H1 (cell line): Measurements from ENCODE around the gene NEDD4. TPM values are rescaled to one million over a fixed set of nuclear protein-coding genes. Genes with fewer than 3 reads are reported as not detected.
"Not testable (repeated sequence)": the region's sequence is repeated elsewhere in the genome, so short reads cannot be mapped to it uniquely, and the experiment has no call there.

Experiments used
- CTCF ChIA-PET: fragments of 300-600 bp; sonication (Branson Sonifier 250); formaldehyde crosslinking; loops from one replicate; lab custom pipeline; 2021; ENCODE audit not compliant: partially characterized antibody; lab: Charles Lee
- POLR2A ChIA-PET: fragments of 300-600 bp; sonication (Branson Sonifier 250); formaldehyde crosslinking; loops from one replicate; lab custom pipeline; 2021; ENCODE audit warnings: inconsistent platforms; ENCODE audit not compliant: partially characterized antibody; lab: Charles Lee
- DNase-seq, 2 experiments: peaks; one replicate each; pipeline versions ENCODE4 v3.0.0 to v3.0.0-alpha.2; 2010 to 2022; ENCODE audit warnings: low spot score in 2 of 2, low read depth in 1 of 2, mixed read lengths in 1 of 2
- FAIRE-seq: peaks from 2 replicates; lab custom pipeline; 2011; peaks lifted over from hg19 to GRCh38; lab: Jason Lieb, UNC
- H2AFZ ChIP-seq: 2 replicates; pipeline ENCODE4 v1.8.1; 2012; ENCODE audit warnings: low read length, inconsistent platforms
- H2AK5ac ChIP-seq: 2 replicates; pipeline ENCODE4 v1.6.1; 2013; ENCODE audit warnings: low read depth, low read length
- H2BK120ac ChIP-seq: replicated peaks from 2 replicates; pipeline ENCODE3; 2013; ENCODE audit warnings: low read depth, low read length, inconsistent platforms
- H2BK12ac ChIP-seq: 2 replicates; pipeline ENCODE4 v1.6.1; 2013; ENCODE audit warnings: low read depth, low read length
- H2BK15ac ChIP-seq: 2 replicates; pipeline ENCODE4 v1.6.1; 2013; ENCODE audit warnings: low read length
- H2BK20ac ChIP-seq: 2 replicates; pipeline ENCODE4 v1.6.1; 2013; ENCODE audit warnings: low read length
- H2BK5ac ChIP-seq: 2 replicates; pipeline ENCODE4 v1.6.1; 2013; ENCODE audit warnings: low read depth, low read length
- H3K14ac ChIP-seq: 2 replicates; pipeline ENCODE4 v1.6.1; 2013; ENCODE audit warnings: inconsistent platforms; ENCODE audit not compliant: insufficient read length
- H3K18ac ChIP-seq: 2 replicates; pipeline ENCODE4 v1.6.1; 2013; ENCODE audit warnings: low read length; ENCODE audit errors: extremely low read depth
- H3K23ac ChIP-seq: 2 replicates; pipeline ENCODE4 v1.6.1; 2013; ENCODE audit warnings: inconsistent platforms; ENCODE audit not compliant: insufficient read length
- H3K23me2 ChIP-seq: 2 replicates; pipeline ENCODE4 v1.6.1; 2013; ENCODE audit warnings: low read depth, low read length
- H3K27ac ChIP-seq: 2 replicates; pipeline ENCODE4 v1.6.1; 2011; ENCODE audit warnings: low read depth, low read length, inconsistent platforms
- H3K27me3 ChIP-seq, 4 experiments: replicated peaks in 1 of 4; 1 replicate in 1 of 4; 2 replicates in 3 of 4; pipeline versions ENCODE4 v1.6.1 to v1.8.1; 2011 to 2013; ENCODE audit warnings: low read length in 3 of 4, mild to moderate bottlenecking in 3 of 4, inconsistent platforms in 2 of 4, mixed read lengths in 2 of 4, moderate library complexity in 1 of 4; ENCODE audit not compliant: control insufficient read depth in 3 of 4, insufficient read depth in 3 of 4; ENCODE audit errors: extremely low read depth in 1 of 4
- H3K36me3 ChIP-seq, 4 experiments: 2 replicates each; pipeline versions ENCODE4 v1.6.1 to v1.8.1; 2011 to 2013; ENCODE audit warnings: mild to moderate bottlenecking in 4 of 4, low read length in 3 of 4, moderate library complexity in 2 of 4, control low read depth in 1 of 4, inconsistent platforms in 1 of 4; ENCODE audit not compliant: insufficient read depth in 4 of 4, control insufficient read depth in 2 of 4
- H3K4ac ChIP-seq: replicated peaks from 2 replicates; pipeline ENCODE3; 2013; ENCODE audit warnings: low read length, low read depth, mixed read lengths, inconsistent platforms; ENCODE audit not compliant: insufficient read length
- H3K4me1 ChIP-seq, 4 experiments: replicated peaks in 1 of 4; 1 replicate in 1 of 4; 2 replicates in 3 of 4; pipeline versions ENCODE4 v1.6.1 to v1.8.1; 2011 to 2013; ENCODE audit warnings: low read length in 3 of 4, inconsistent platforms in 2 of 4, mixed read lengths in 1 of 4; ENCODE audit not compliant: insufficient read depth in 4 of 4, control insufficient read depth in 3 of 4
- H3K4me2 ChIP-seq, 2 experiments: 2 replicates each; pipeline versions ENCODE4 v1.6.1 to v1.8.1; 2011 to 2013; ENCODE audit warnings: low read depth in 2 of 2, low read length in 2 of 2, control low read depth in 1 of 2, inconsistent platforms in 1 of 2, mild to moderate bottlenecking in 1 of 2; ENCODE audit not compliant: insufficient read depth in 1 of 2
- H3K4me3 ChIP-seq, 4 experiments: fragments of 200-600, 300-600 bp in 1 of 4; sonication (generic), shearing (Covaris generic), sonication (Bioruptor Twin) in 1 of 4; 2 replicates each; pipeline versions ENCODE4 v1.5.1 to v1.8.1; 2011 to 2016; ENCODE audit warnings: low read length in 4 of 4, low read depth in 3 of 4, control low read depth in 2 of 4, inconsistent platforms in 2 of 4, mild to moderate bottlenecking in 2 of 4, mixed read lengths in 1 of 4, moderate library complexity in 1 of 4; ENCODE audit not compliant: insufficient read depth in 2 of 4; ENCODE audit errors: extremely low read depth in 1 of 4
- H3K56ac ChIP-seq: replicated peaks from 2 replicates; pipeline ENCODE3; 2013; ENCODE audit warnings: low read depth, mild to moderate bottlenecking, mixed read lengths, low read length, inconsistent platforms; ENCODE audit not compliant: insufficient read length
- H3K79me1 ChIP-seq: 2 replicates; pipeline ENCODE4 v1.6.1; 2013; ENCODE audit warnings: low read depth, low read length, control low read depth
- H3K79me2 ChIP-seq, 2 experiments: 2 replicates each; pipeline versions ENCODE4 v1.6.1 to v1.8.1; 2012 to 2013; ENCODE audit warnings: low read length in 2 of 2, mild to moderate bottlenecking in 2 of 2, inconsistent platforms in 1 of 2; ENCODE audit not compliant: insufficient read depth in 2 of 2, control insufficient read depth in 1 of 2
- H3K9ac ChIP-seq, 4 experiments: replicated peaks in 1 of 4; 1 replicate in 1 of 4; 2 replicates in 3 of 4; pipeline versions ENCODE4 v1.6.1 to v1.8.1; 2011 to 2013; ENCODE audit warnings: low read depth in 3 of 4, low read length in 3 of 4, control low read depth in 2 of 4, mild to moderate bottlenecking in 2 of 4, moderate library complexity in 2 of 4, inconsistent platforms in 1 of 4; ENCODE audit errors: extremely low read depth in 1 of 4
- H3K9me3 ChIP-seq, 2 experiments: 2 replicates each; pipeline versions ENCODE4 v1.6.1 to v1.8.1; 2012 to 2013; ENCODE audit warnings: mild to moderate bottlenecking in 2 of 2, moderate library complexity in 2 of 2, control low read depth in 1 of 2, inconsistent platforms in 1 of 2, low read depth in 1 of 2, low read length in 1 of 2, mixed read lengths in 1 of 2; ENCODE audit not compliant: insufficient read depth in 2 of 2
- H4K20me1 ChIP-seq, 2 experiments: replicated peaks in 1 of 2; 2 replicates each; pipeline versions ENCODE3 to v1.8.1; 2011 to 2013; ENCODE audit warnings: inconsistent platforms in 2 of 2, low read length in 2 of 2, mild to moderate bottlenecking in 1 of 2; ENCODE audit not compliant: insufficient read depth in 2 of 2, control insufficient read depth in 1 of 2
- H4K5ac ChIP-seq: 2 replicates; pipeline ENCODE4 v1.6.1; 2013; ENCODE audit warnings: low read length, low read depth, mixed read lengths, inconsistent platforms; ENCODE audit not compliant: insufficient read length
- H4K8ac ChIP-seq: 2 replicates; pipeline ENCODE4 v1.8.0; 2013; ENCODE audit warnings: mild to moderate bottlenecking, moderate library complexity, low read length, inconsistent platforms; ENCODE audit not compliant: insufficient read depth; ENCODE audit errors: extremely low read depth
- H4K91ac ChIP-seq: replicated peaks from 2 replicates; pipeline ENCODE3; 2013; ENCODE audit warnings: low read length, mixed read lengths, inconsistent platforms; ENCODE audit not compliant: insufficient read length
- polyA plus RNA-seq, 7 experiments: library from polyadenylated mRNA; depleted of rRNA in 3 of 7; stranded (reverse) in 5 of 7; unstranded in 2 of 7; fragments of >200 nt in 5 of 7; fragments of 200-250 nt in 2 of 7; gene quantifications; 1 replicate in 5 of 7; 2 replicates in 1 of 7; 4 replicates in 1 of 7; pipeline versions ENCODE4 v1.2.1 to v1.2.3, GENCODE V29; 2011 to 2013; ENCODE audit warnings: missing spikeins in 2 of 7, mixed read lengths in 2 of 7
- total RNA-seq: library from RNA; stranded (reverse); fragmentation: NEBNext Ultra II Directional; extraction: Animal tissue kit (Norgen Biotek cat#: 25700); gene quantifications from 2 replicates; pipeline ENCODE4 v1.2.1, GENCODE V29; 2021

NEDD4 gene
- total and polyA plus RNA-seq, 2 of the 8 experiments (the other 6 are each of a cell fraction or from before 2014, with no cell fraction given): 0.95 to 3.9 TPM

DNA sequence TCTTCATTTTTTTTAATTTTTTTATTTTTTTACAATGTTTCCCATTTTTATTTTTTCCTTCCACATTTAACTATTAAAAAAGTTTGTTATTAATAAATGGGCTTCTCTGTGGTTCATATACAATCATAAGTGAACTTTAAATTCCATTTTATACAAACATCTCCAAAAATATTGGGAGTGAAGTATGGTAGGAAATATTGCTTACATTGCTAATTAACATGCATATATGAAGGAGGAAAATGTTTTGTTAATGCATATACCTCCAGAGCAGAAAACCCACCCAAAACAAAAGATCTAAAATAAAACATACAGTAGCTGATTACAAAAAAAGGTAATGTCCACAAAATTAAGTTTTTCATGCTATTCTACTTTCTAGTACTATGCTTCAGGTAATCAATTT lies 9.9 kb upstream of the NEDD4 start:
- POLR2A ChIA-PET, H3K9me3 ChIP-seq, H3K23me2 ChIP-seq, H3K23ac ChIP-seq, DNase-seq, H3K36me3 ChIP-seq, H3K14ac ChIP-seq, FAIRE-seq, H3K56ac ChIP-seq, H3K4me2 ChIP-seq, H3K79me1 ChIP-seq, H3K27ac ChIP-seq, H2AFZ ChIP-seq, H4K91ac ChIP-seq, H3K79me2 ChIP-seq, H3K9ac ChIP-seq, H3K4me3 ChIP-seq, H3K4me1 ChIP-seq, H2BK5ac ChIP-seq, H3K27me3 ChIP-seq, H3K4ac ChIP-seq, H4K20me1 ChIP-seq, H2AK5ac ChIP-seq, H2BK15ac ChIP-seq, H4K8ac ChIP-seq, CTCF ChIA-PET, H2BK12ac ChIP-seq, H2BK120ac ChIP-seq, H3K18ac ChIP-seq, H2BK20ac ChIP-seq, H4K5ac ChIP-seq: not testable (repeated sequence)
